K562 (cell line): Measurements from ENCODE around the gene CD69. TPM values are rescaled to one million over a fixed set of nuclear protein-coding genes. Genes with fewer than 3 reads are reported as not detected.

Experiments
- ATAC-seq: fragments of 200-7000 bp; cut with Tn5 transposase; 3 replicates; pipeline ENCODE4 v1.9.1; 2020; ENCODE audit warnings: moderate library complexity
- BruUV-seq: library from RNA; stranded (reverse); fragments of 400-500 nt; replicated peaks from 2 replicates; lab custom pipeline; 2021; lab: Mats Ljungman, UMichigan
- CTCF ChIA-PET: fragments of 300-600 bp; formaldehyde crosslinking; extraction: SDS; loops from one replicate; lab custom pipeline; 2021; ENCODE audit warnings: low intra/inter-chr PET ratio; lab: Yijun Ruan, JAX
- POLR2A ChIA-PET: fragments of 300-600, 350-650 bp; sonication (Branson Sonifier 250); formaldehyde crosslinking; extraction: SDS; loops from one replicate; lab custom pipeline; 2021; ENCODE audit warnings: antibody characterized with exemption, inconsistent platforms; lab: Yijun Ruan, JAX
- DNase-seq, 4 experiments: peaks; one replicate each; pipeline versions ENCODE4 v3.0.0 to v3.0.0-alpha.2; 2011 to 2018; ENCODE audit warnings: low spot score in 3 of 4, mixed read lengths in 3 of 4; ENCODE audit errors: extremely low read depth in 1 of 4
- FAIRE-seq: peaks from 2 replicates; lab custom pipeline; 2011; peaks lifted over from hg19 to GRCh38; lab: Jason Lieb, UNC
- H2AFZ ChIP-seq: 2 replicates; pipeline ENCODE4 v1.6.0; 2011; ENCODE audit warnings: low read depth, low read length, control low read depth, inconsistent platforms
- H3K27ac ChIP-seq: fragments of 200-600 bp; 3 replicates; pipeline ENCODE4 v1.8.0; 2011; ENCODE audit warnings: low read depth, mild to moderate bottlenecking, control low read depth, inconsistent platforms, low read length, moderate library complexity, mixed read lengths; ENCODE audit errors: extremely low read depth
- H3K27me3 ChIP-seq, 2 experiments: fragments of 300-600 bp in 1 of 2; 2 replicates in 1 of 2; 3 replicates in 1 of 2; pipeline versions ENCODE4 v1.6.0 to v1.8.0; 2011; ENCODE audit warnings: inconsistent platforms in 2 of 2, low read length in 2 of 2, mild to moderate bottlenecking in 1 of 2, mixed read lengths in 1 of 2, moderate library complexity in 1 of 2; ENCODE audit not compliant: control insufficient read depth in 2 of 2, insufficient read depth in 2 of 2
- H3K36me3 ChIP-seq: fragments of 300-600 bp; 3 replicates; pipeline ENCODE4 v1.8.0; 2011; ENCODE audit warnings: mild to moderate bottlenecking, low read length, inconsistent platforms; ENCODE audit not compliant: control insufficient read depth, insufficient read depth
- H3K4me1 ChIP-seq, 2 experiments: fragments of 200-600 bp in 1 of 2; replicated peaks in 1 of 2; 2 replicates in 1 of 2; 3 replicates in 1 of 2; pipeline versions ENCODE4 v1.5.1 to v1.8.0; 2011; ENCODE audit warnings: inconsistent platforms in 2 of 2, low read length in 2 of 2, mild to moderate bottlenecking in 1 of 2, mixed read lengths in 1 of 2, moderate library complexity in 1 of 2; ENCODE audit not compliant: control insufficient read depth in 2 of 2, insufficient read depth in 2 of 2
- H3K4me2 ChIP-seq: 2 replicates; pipeline ENCODE4 v1.6.1; 2011; ENCODE audit warnings: low read length, control low read depth, inconsistent platforms, mixed read lengths; ENCODE audit not compliant: insufficient read depth
- H3K4me3 ChIP-seq: fragments of 200-600 bp; sonication (generic), shearing (Covaris generic); 2 replicates; pipeline ENCODE4 v1.5.1; 2016; ENCODE audit warnings: control low read depth, inconsistent platforms
- H3K79me2 ChIP-seq: fragments of 200-600 bp; 3 replicates; pipeline ENCODE4 v1.8.0; 2011; ENCODE audit warnings: low read length, inconsistent platforms; ENCODE audit not compliant: control insufficient read depth, insufficient read depth
- H3K9ac ChIP-seq, 2 experiments: 2 replicates each; pipeline versions ENCODE4 v1.6.0 to v1.6.1; 2011; ENCODE audit warnings: low read depth in 2 of 2, low read length in 2 of 2, control low read depth in 1 of 2, inconsistent platforms in 1 of 2, mild to moderate bottlenecking in 1 of 2, mixed read lengths in 1 of 2; ENCODE audit not compliant: insufficient read depth in 1 of 2
- H3K9me1 ChIP-seq: one replicate; pipeline ENCODE4 v1.6.0; 2011; ENCODE audit warnings: inconsistent platforms, mild to moderate bottlenecking, low read length, moderate library complexity; ENCODE audit not compliant: control insufficient read depth, insufficient read depth
- H3K9me3 ChIP-seq: replicated peaks from 2 replicates; pipeline ENCODE4 v1.5.1; 2011; ENCODE audit warnings: low read depth, low read length, inconsistent platforms; ENCODE audit not compliant: control insufficient read depth, insufficient read depth
- H4K20me1 ChIP-seq: replicated peaks from 2 replicates; pipeline ENCODE4 v1.6.1; 2011; ENCODE audit warnings: low read length, inconsistent platforms, mixed read lengths; ENCODE audit not compliant: control insufficient read depth, insufficient read depth
- WGBS: fragments of 100-300 bp; shearing (Covaris generic); methylation state at CpG from one replicate; pipeline ENCODE4 v1.1.6; 2016; ENCODE audit warnings: low coverage, mixed read lengths; ENCODE audit not compliant: insufficient coverage; ENCODE audit errors: missing lambda C conversion rate; 5-methylcytosine and 5-hydroxymethylcytosine counted together
- in situ Hi-C: fragments of 300-500 bp; cut with MboI; formaldehyde crosslinking; loops from 4 replicates; pipeline ENCODE4 v1.15.0; 2018; ENCODE audit warnings: inconsistent platforms, mixed read lengths
- intact Hi-C: fragments of 100-400 bp; cut with micrococcal nuclease; formaldehyde crosslinking; loops from 2 replicates; pipeline ENCODE4 v1.14.2; 2022
- polyA plus RNA-seq, 8 experiments: library from polyadenylated mRNA; depleted of rRNA in 4 of 8; stranded (reverse) in 5 of 8; unstranded in 3 of 8; fragments of >200 nt; fragmentation: Nextera tagmentation in 2 of 8; fragmentation: Illumina TruSeq in 1 of 8; extraction: Ambion mirVana in 2 of 8; extraction: Trizol in 1 of 8; gene quantifications; 2 replicates each; pipeline versions ENCODE4 v1.2.1 to v1.2.3, GENCODE V29; 2011 to 2014; ENCODE audit warnings: inconsistent platforms in 1 of 8, missing spikeins in 1 of 8
- total RNA-seq, 7 experiments: library from RNA; depleted of rRNA in 6 of 7; stranded (reverse); fragments of >200 nt in 6 of 7; fragmentation: Illumina TruSeq in 2 of 7; extraction: Trizol in 2 of 7; gene quantifications; 2 replicates each; pipeline versions ENCODE4 v1.2.1 to v1.2.3, GENCODE V29; 2011 to 2021; ENCODE audit warnings: low replicate concordance in 1 of 7
- TF ChIP-seq, protein P1 (sequence below): fragments of 250-450 bp; sonication (Bioruptor Pico); IDR thresholded peaks from 2 replicates; pipeline ENCODE4 v1.5.0; 2021; ENCODE audit warnings: mild to moderate bottlenecking, moderate library complexity
- TF ChIP-seq, protein P2 (sequence below): fragments of 250-450 bp; sonication (Bioruptor Pico); IDR thresholded peaks from 2 replicates; pipeline ENCODE4 v1.5.0; 2020; ENCODE audit warnings: mild to moderate bottlenecking

CD69 gene
- total and polyA plus RNA-seq, 9 of the 15 experiments (the other 6 are each of a cell fraction or from before 2014, with no cell fraction given) = 11.7 to 243 (median 54.4) TPM

DNA sequence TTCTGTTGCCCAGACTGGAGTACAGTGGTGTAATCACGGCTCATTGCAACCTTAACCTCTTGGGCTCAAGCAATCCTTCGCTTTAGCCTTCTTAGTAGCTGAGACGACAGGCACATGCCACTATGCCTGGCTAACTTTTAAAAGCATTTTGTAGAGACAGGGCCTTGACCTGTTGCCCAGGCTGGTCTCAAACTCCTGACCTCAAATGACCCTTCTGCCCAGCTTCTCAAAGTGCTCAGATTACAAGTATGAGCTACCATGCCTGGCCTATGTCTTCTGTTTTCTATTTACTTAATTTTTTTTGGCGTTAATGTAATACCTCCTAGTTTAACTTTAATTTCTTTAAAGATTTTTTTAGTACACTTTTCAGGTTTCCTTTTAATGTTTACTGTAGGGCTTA, 46.0 kb upstream of the CD69 start:
- intact Hi-C loops (no loop called here), in situ Hi-C loops (loop anchor here (25.0 kb wide), 1 partner anchor 331 kb away; the partner anchor contains the start of gene CLEC7A)
- Histone ChIP-seq H3K27me3 (no peaks in the 10 kb centered on the region), H3K79me2 (no peaks in the 10 kb centered on the region), H3K9ac (no peak overlapping the region), H3K4me2 (no peak overlapping the region), H3K27ac (no peak overlapping the region), H3K36me3 (no peaks in the 10 kb centered on the region), H4K20me1 (no peaks in the 10 kb centered on the region), H3K9me3 (no peaks in the 10 kb centered on the region), H3K4me1 (no peaks in the 10 kb centered on the region), H2AFZ (no peak overlapping the region), H3K4me3 (no peak overlapping the region), H3K9me1 (no peaks in the 10 kb centered on the region)
- WGBS = 62% methylated on average over 4 of the region's 4 CpGs
- TF ChIP-seq, protein P1, sequence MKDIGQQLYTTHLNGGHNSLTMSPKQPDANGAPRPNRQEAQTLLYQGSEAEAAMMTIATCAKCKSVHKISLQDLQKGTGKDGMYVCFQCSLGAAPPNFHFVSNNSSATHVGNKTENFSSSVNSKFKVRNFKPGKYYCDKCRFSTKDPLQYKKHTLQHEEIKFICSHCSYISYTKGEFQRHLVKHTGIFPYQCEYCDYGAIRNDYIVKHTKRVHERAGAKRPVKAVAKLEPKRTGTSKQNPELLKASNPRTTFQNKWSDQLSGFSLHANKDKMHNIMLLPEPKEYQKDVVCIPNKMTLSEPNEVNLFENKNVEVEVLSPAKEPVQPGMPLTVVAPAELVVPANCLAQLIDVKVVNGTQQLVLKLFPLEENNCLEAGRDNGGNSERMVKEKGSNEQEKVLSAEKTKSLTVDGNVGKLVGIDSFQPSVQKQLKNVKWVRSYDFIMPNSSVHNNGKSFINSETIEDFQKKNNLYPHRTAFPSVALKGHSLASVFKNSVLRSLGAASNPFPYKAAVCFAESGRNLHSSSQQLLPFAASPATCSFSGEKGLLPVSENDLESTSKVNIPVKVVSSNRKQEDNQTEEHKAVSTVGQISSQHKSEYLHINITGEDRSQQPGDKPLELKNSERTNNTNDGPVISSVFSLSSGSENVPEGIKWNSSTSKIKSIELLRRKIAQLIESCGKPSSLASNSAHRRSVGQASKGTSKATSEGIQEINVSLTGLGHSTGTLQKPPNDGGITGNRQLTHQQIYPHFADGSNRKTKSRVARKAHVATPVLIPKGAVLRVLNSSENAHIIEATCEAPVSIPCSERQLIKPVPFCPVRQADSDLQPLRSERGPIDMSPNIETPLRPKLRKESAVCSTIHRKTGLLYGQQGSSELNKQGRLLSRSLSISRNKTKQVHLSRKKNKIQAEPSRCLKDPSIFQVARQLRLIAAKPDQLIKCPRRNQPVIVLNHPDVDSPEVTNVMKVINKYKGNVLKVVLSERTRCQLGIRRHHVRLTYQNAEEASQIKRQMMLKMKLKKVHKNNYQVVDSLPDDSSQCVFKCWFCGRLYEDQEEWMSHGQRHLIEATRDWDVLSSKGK = no peak
- TF ChIP-seq, protein P2, sequence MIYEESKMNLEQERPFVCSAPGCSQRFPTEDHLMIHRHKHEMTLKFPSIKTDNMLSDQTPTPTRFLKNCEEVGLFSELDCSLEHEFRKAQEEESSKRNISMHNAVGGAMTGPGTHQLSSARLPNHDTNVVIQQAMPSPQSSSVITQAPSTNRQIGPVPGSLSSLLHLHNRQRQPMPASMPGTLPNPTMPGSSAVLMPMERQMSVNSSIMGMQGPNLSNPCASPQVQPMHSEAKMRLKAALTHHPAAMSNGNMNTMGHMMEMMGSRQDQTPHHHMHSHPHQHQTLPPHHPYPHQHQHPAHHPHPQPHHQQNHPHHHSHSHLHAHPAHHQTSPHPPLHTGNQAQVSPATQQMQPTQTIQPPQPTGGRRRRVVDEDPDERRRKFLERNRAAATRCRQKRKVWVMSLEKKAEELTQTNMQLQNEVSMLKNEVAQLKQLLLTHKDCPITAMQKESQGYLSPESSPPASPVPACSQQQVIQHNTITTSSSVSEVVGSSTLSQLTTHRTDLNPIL (CRISPR knock-in tag) = no peak
- ChIA-PET CTCF (no interaction called here), POLR2A (no interaction called here)
- ATAC-seq = no peak
- BruUV-seq = no TSS peak
- no peak for FAIRE-seq
- DNase-seq = no peak
